Coronary artery (tissue), 2 donors: ENCODE results near the gene GAS7.

Experiments used
- DNase-seq: peaks from one replicate; pipeline ENCODE4 v3.0.0-alpha.2; 2017; ENCODE audit warnings: low spot score
- H3K27ac ChIP-seq, 2 donors: fragments of 200-600 bp; sonication (generic); one replicate each; pipeline ENCODE4 v1.5.1; 2016 to 2019
- H3K4me3 ChIP-seq: fragments of 200-600 bp; sonication (generic); 2 replicates; pipeline ENCODE4 v1.5.1; 2016; ENCODE audit warnings: mild to moderate bottlenecking, moderate library complexity
- TF ChIP-seq, protein P1 (sequence below): fragments of 200-600 bp; sonication (generic); IDR thresholded peaks from one replicate; pipeline ENCODE4 v1.5.1; 2019; ENCODE audit warnings: antibody characterized with exemption

The GAS7 gene

DNA sequence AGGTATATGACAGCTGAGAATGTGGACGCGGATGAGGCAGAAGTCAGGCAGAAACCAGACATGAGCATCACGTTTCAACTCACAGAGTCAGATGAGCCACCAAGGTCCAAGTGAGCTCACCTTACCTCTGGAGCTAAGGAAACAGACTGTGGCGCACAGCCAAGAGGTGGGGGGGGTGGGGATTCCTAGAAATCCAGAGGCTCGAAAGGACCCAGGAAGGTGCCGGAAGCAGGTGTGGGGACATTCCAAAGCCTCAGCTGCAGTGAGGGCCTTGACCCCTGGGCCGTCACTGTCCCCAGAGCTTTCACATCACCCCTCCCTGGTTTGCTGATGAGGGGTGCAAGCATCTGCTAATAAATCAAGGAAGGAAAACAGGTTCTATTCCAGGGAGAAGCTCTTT, 264.1 kb downstream of the GAS7 start:
- Histone ChIP-seq H3K4me3 (no peak overlapping the region), H3K27ac (no peak overlapping the region)
- DNase-seq: no peak
- TF ChIP-seq, protein P1, sequence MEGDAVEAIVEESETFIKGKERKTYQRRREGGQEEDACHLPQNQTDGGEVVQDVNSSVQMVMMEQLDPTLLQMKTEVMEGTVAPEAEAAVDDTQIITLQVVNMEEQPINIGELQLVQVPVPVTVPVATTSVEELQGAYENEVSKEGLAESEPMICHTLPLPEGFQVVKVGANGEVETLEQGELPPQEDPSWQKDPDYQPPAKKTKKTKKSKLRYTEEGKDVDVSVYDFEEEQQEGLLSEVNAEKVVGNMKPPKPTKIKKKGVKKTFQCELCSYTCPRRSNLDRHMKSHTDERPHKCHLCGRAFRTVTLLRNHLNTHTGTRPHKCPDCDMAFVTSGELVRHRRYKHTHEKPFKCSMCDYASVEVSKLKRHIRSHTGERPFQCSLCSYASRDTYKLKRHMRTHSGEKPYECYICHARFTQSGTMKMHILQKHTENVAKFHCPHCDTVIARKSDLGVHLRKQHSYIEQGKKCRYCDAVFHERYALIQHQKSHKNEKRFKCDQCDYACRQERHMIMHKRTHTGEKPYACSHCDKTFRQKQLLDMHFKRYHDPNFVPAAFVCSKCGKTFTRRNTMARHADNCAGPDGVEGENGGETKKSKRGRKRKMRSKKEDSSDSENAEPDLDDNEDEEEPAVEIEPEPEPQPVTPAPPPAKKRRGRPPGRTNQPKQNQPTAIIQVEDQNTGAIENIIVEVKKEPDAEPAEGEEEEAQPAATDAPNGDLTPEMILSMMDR: no peak

DNA sequence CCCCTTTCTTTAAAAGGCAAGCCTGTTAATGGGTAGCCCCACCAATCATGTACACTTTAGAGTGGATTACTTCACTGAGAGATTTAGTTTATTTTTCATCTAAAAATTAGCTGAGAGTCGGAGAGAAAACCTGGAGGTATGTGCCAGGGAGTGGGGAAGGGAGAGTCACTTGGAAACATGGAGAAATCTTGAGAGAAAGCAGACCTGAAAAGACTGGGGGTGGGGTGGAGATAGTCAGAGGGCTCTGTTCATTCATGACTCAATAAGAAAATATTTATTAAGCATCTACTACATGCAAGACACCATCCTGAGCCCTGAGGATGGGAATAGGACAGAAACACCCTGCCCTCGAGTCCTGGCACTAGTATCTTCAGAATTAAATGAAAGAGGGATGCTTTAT, 265.9 kb downstream of the GAS7 start:
- DNase-seq: no peak
- TF ChIP-seq, protein P1: no peak
- Histone ChIP-seq H3K27ac (no peak overlapping the region), H3K4me3 (no peak overlapping the region)

DNA sequence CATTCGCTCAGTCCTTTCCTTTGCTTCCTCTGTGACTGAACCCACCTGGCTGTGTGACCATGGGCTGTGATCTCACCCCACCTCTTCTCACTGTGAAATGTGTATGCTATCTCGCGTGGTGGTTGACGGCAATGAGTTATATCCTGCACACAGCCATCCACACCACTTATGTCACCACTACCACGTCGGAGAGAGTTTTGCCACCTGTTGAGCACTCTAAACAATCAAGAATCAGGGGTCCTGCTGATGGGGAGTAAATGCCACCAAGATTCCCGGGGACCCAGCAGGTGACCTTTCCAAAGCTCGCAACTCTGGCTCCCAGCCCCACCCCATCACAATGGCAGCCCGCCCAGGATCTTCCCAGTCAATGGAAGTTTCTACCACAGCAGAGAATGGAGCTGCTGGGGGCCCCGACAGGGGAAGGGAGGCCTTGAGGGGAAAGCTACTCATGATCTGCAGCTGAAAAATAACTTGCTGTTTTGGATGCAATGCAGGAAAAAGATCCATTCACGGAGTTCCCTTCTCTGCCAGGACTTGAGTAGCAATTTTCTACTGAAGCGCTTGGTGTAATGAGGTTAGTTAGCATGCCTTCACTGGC, 267.2 kb downstream of the GAS7 start:
- TF ChIP-seq, protein P1: no peak
- no peak overlapping the region for H3K27ac ChIP-seq
- H3K4me3 ChIP-seq: no peak overlapping the region
- no peak for DNase-seq

DNA sequence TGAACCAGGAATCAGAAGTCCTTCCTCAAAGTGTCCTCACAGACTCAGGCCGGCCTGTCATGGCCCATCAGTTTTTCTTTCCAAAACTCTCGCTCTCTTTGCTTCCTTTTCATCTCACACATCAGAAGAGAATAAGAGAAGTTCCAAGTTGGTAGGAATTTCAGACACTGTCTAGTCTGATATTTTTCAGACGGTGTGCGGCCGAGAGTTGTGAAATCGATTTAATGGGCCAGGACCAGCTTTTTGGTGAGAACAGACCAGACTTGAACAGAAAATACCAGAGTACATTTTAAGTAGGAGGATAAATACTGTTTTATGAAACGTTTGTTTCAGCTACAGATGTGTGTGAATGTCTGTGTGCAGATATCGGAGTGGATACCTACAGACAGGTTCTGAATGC, 268.5 kb downstream of the GAS7 start:
- H3K4me3 ChIP-seq: no peak overlapping the region
- TF ChIP-seq, protein P1: no peak
- H3K27ac ChIP-seq: no peak overlapping the region
- no peak for DNase-seq

DNA sequence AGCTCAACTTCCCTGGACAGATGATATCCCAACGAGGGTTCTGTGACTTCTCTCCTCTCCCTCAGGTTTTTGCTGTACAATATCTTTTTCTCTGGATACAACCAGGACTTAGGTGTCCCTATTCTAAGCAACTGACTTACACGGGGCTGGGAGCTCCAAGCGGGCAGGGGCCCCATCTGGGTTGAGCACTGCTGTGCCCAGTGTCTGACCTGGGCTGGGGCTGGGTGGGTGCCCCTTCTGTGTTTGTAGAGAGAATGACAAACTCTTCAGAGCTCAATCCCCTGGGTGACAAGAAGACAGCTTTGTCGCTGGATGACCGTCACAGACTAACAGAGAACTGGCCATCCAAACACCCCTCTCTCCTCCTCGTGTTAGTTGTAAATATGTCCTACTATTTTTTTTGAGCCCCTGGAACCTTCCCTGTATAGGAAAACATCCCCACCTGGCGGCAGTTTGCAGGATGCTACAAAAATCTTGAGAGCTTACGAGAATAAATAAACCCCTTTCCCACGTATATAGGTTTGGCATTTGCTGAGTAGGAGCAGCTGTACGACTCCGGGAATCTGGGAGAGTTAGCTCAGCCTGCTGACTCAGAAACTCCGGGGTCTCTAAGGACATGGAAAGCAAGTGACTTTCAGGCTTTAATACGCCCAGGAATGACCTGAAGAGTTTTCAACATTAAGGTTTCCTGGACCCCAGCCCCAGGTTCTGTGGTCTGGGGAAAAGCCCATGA, 269.6 kb downstream of the GAS7 start:
- no peak for DNase-seq
- H3K27ac ChIP-seq: no peak overlapping the region
- TF ChIP-seq, protein P1: no peak
- H3K4me3 ChIP-seq: no peak overlapping the region

DNA sequence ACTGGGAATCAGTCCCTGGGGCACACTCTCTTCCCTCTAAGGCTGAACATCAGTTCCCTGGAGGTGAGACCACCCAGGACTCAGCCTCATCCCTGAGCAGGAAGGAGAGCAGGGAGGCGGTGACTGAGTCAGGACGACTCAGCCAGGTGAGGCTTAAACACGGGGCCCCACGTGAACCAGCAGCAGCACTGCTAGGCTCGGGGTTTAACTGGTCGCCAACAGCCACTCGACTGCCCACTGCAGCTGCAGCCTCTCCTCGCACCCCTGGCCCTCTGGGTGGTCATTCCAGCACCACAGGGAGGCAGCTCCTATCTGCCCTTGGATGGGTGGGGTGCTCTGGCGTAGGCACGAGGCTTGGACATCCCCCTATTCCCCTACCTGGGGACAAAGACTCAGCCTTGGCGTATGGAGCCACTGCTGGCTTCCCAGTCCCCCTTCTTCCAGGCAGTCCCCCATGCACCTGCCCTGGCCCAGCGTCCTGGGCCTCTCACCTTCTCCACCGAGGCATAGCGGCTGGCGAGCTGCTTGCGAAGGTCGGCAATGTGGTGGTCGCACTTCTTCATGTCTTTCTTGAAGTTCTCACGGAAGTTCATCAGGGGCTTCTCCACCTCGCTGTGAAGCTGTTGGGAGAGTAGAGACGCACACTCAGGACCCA, 272.1 kb downstream of the GAS7 start:
- DNase-seq: no peak
- H3K4me3 ChIP-seq: no peak overlapping the region
- no peak overlapping the region for H3K27ac ChIP-seq
- TF ChIP-seq, protein P1: no peak
